ENCODE results near the gene ABCC8. TPM values are rescaled to one million over a fixed set of nuclear protein-coding genes. Genes with fewer than 3 reads are reported as not detected.

ABCC8 gene
- total RNA-seq, 1 experiment from 2014 or later, result 7.3 TPM

GRCh38 chr11:17401841-17402240, 74.8 kb downstream of the ABCC8 start:
- CTCF ChIA-PET, result interaction anchor here (0.6 to 5.8 kb wide), 2 partner anchors 13 to 18 kb away, joined by 3 to 27 read pairs; partner anchors contain the start of gene KCNJ11

DNA sequence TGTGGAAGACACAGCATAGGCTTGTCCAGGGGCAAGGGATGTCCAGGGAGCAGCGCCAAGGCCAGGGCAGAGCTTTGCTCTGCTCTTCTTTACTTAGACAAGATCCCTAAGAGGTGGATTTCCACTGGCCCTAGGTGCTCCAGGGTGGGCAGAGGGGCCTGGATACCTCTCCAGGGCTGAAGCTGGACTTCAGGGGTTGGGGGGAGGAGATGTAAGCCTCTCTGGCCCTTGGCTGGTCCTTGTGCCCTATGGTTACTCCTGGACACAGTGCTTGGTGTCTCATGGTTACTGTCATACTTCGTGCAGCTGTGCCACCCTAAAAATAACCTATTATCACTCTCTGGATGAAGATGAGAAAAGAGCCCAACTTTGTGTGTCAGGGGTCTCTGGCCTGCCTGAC, 75.3 kb downstream of the ABCC8 start:
- no peak for ATAC-seq
- no peaks in the 10 kb centered on the region for H3K9me3 Mint-ChIP-seq
- TF ChIP-seq HMGXB4 (CRISPR knock-in tag; IDR thresholded peaks at IDR 0.05) (no peak), RELA (CRISPR knock-in tag; IDR thresholded peaks at IDR 0.05; ENCODE audit: borderline replicate concordance) (no peak), RORB (CRISPR knock-in tag; IDR thresholded peaks at IDR 0.05) (no peak), ZNF219 (CRISPR knock-in tag; IDR thresholded peaks at IDR 0.05; ENCODE audit: borderline replicate concordance) (no peak), ZNF425 (CRISPR knock-in tag; conservative IDR thresholded peaks at IDR 0.05) (no peak), NFE2L1 (CRISPR knock-in tag; IDR thresholded peaks at IDR 0.05) (no peak), OVOL2 (CRISPR knock-in tag; IDR thresholded peaks at IDR 0.05; ENCODE audit: borderline replicate concordance) (no peak), ZNF138 (CRISPR knock-in tag; conservative IDR thresholded peaks at IDR 0.05) (no peak), JUN (CRISPR knock-in tag; IDR thresholded peaks at IDR 0.05) (no peak), NR2C2 (CRISPR knock-in tag; IDR thresholded peaks at IDR 0.05) (no peak), TEAD1 (CRISPR knock-in tag; IDR thresholded peaks at IDR 0.05) (no peak), SP1 (CRISPR knock-in tag; conservative IDR thresholded peaks at IDR 0.05) (no peak), ZNF423 (CRISPR knock-in tag; IDR thresholded peaks at IDR 0.05) (no peak), USF1 (CRISPR knock-in tag; IDR thresholded peaks at IDR 0.05) (no peak)
- TF ChIP-seq, protein P1, sequence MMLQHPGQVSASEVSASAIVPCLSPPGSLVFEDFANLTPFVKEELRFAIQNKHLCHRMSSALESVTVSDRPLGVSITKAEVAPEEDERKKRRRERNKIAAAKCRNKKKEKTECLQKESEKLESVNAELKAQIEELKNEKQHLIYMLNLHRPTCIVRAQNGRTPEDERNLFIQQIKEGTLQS (CRISPR knock-in tag; conservative IDR thresholded peaks at IDR 0.05), result no peak
- ChIA-PET POLR2A (interaction anchor here (0.6 kb wide), 1 partner anchor 78 kb away, joined by 3 read pairs; no protein-coding TSS in a partner anchor), CTCF (interaction anchor here (0.6 to 5.8 kb wide), 2 partner anchors 12 to 17 kb away, joined by 3 to 27 read pairs; partner anchors contain the start of gene KCNJ11)
- H3K27ac Mint-ChIP-seq, result no peak overlapping the region
- no peaks in the 10 kb centered on the region for H3K36me3 Mint-ChIP-seq
- H3K4me3 Mint-ChIP-seq, result no peak overlapping the region
- H3K4me1 Mint-ChIP-seq, result no peaks in the 10 kb centered on the region
- H3K27me3 Mint-ChIP-seq (ENCODE audit: low read depth), result no peaks in the 10 kb centered on the region; the same call in 1 of the 2 replicates
- no peak for DNase-seq (ENCODE audit: low spot score)

More at GRCh38 chr11:17401841-17402240, 74.8 kb downstream of the ABCC8 start:
- TF ChIP-seq CREB1 (CRISPR knock-in tag; IDR thresholded peaks at IDR 0.05) (no peak), ZNF121 (CRISPR knock-in tag; IDR thresholded peaks at IDR 0.05) (no peak), USF2 (CRISPR knock-in tag; IDR thresholded peaks at IDR 0.05) (no peak), FOXP4 (CRISPR knock-in tag; IDR thresholded peaks at IDR 0.05) (no peak), SMAD3 (CRISPR knock-in tag; IDR thresholded peaks at IDR 0.05; ENCODE audit: borderline replicate concordance) (no peak), IRF2 (CRISPR knock-in tag; IDR thresholded peaks at IDR 0.05; ENCODE audit: borderline replicate concordance, low read depth) (no peak), GTF2I (CRISPR knock-in tag; conservative IDR thresholded peaks at IDR 0.05) (no peak)
- Mint-ChIP-seq H3K9me3 (no peaks in the 10 kb centered on the region), H3K27ac (no peak overlapping the region), H3K4me1 (no peaks in the 10 kb centered on the region), H3K27me3 (ENCODE audit: low read depth) (no peaks in the 10 kb centered on the region; the same call in 1 of the 2 replicates), H3K4me3 (no peak overlapping the region), H3K36me3 (no peaks in the 10 kb centered on the region)
- no peak for ATAC-seq
- DNase-seq (ENCODE audit: low spot score), result no peak
- POLR2A ChIA-PET, result interaction anchor here (0.6 kb wide), 1 partner anchor 78 kb away, joined by 3 read pairs; no protein-coding TSS in a partner anchor

Measured in WTC11 (cell line).